ENCODE results near the gene LIFR. TPM values are rescaled to one million over a fixed set of nuclear protein-coding genes. Genes with fewer than 3 reads are reported as not detected.

The LIFR gene
- total and polyA plus RNA-seq, 2 donors (not counting 3 experiments of a cell fraction or from before 2014, with no cell fraction given): 4.1 to 36.4 TPM

DNA sequence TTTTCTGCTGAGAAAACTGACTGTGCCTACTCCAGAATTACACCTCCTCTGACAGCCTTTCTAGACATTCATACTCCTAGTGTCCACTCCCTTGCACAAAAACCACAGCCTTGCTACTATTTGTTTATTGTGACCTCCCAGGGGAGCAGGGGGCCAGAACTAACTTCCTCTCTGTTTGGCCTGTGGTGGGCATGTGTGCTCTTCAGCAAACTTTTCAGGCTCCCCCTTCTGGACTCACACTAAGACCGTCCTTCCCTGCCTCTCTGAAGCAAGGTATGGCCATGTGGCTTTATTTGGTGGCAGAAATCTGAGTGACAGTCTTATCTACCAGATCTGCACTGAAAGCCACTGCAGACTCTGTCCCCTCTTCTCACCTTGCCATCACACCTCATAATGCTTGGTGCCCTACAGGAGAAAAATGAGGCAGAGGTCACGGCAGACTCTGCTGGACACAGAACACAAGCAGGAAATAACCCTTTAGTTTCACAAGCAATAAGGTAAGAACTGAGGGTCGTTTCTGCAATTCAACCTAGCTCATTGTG lies 28.2 kb downstream of the LIFR start:
- no peaks in the 10 kb centered on the region for H3K79me2 ChIP-seq (ENCODE audit: control insufficient read depth, insufficient read depth, low read length)
- intact Hi-C loops (cut with micrococcal nuclease) (no loop called here), dilution Hi-C loops (cut with MboI; ENCODE audit: extremely low pct_ligation_motif_present, low sequenced_read_pairs) (no loop called here)
- no peak overlapping the region for H3K4me3 ChIP-seq (replicated peaks in 1 of 3; ENCODE audit: insufficient read depth in 1 of 3, low read depth in 1 of 3, low read length in 3 of 3)
- FAIRE-seq (no peak), DNase-seq (ENCODE audit: low read depth, low spot score) (no peak)
- no peaks in the 10 kb centered on the region for H3K27me3 ChIP-seq (ENCODE audit: control insufficient read depth in 2 of 2, insufficient read depth in 2 of 2, low read length in 2 of 2)
- H2AFZ ChIP-seq (ENCODE audit: low read depth, low read length): no peak overlapping the region
- H3K4me1 ChIP-seq (ENCODE audit: control insufficient read depth, extremely low read depth, insufficient read depth, low read length): no peaks in the 10 kb centered on the region
- no peak for TF ChIP-seq EZH2 (IDR thresholded peaks at IDR 0.05; ENCODE audit: borderline replicate concordance, low read depth, low read length, severe bottlenecking)
- no peak for TF ChIP-seq POLR2AphosphoS5 (IDR thresholded peaks at IDR 0.05; ENCODE audit: insufficient read depth, low read depth, low read length)
- TF ChIP-seq JUN (IDR thresholded peaks at IDR 0.05; ENCODE audit: borderline replicate concordance, insufficient read depth, insufficient read length, low read depth): no peak
- TF ChIP-seq POLR2A (IDR thresholded peaks at IDR 0.05; ENCODE audit: low read depth, low read length): no peak
- no peak for TF ChIP-seq GATA2 (IDR thresholded peaks at IDR 0.05; ENCODE audit: insufficient read depth, insufficient read length, low read depth, low read length)
- TF ChIP-seq FOS (IDR thresholded peaks at IDR 0.05; ENCODE audit: borderline replicate concordance, insufficient read depth, low read length): no peak
- no peak overlapping the region for H3K9ac ChIP-seq (replicated peaks; ENCODE audit: extremely low read depth, insufficient read depth, low read length)
- ChIA-PET CTCF (no interaction called here), POLR2A (no interaction called here)
- no peaks in the 10 kb centered on the region for H4K20me1 ChIP-seq (replicated peaks; ENCODE audit: control insufficient read depth, extremely low read depth, insufficient read depth, low read length)
- H3K27ac ChIP-seq (ENCODE audit: insufficient read depth, low read depth, low read length): no peak overlapping the region
- no peaks in the 10 kb centered on the region for H3K9me3 ChIP-seq (replicated peaks; ENCODE audit: control insufficient read depth, insufficient read depth, low read length)
- no peaks in the 10 kb centered on the region for H3K9me1 ChIP-seq (replicated peaks; ENCODE audit: control insufficient read depth, extremely low read depth, insufficient read depth, low read length)
- H3K4me2 ChIP-seq (ENCODE audit: insufficient read depth, low read length): no peak overlapping the region
- BruUV-seq (replicated peaks): no TSS peak
- peaks cover 1 to 3% of the 10 kb centered on the region in 2 experiments for H3K36me3 ChIP-seq (ENCODE audit: control insufficient read depth in 2 of 2, extremely low read depth in 1 of 2, insufficient read depth in 2 of 2, low read length in 2 of 2)

DNA sequence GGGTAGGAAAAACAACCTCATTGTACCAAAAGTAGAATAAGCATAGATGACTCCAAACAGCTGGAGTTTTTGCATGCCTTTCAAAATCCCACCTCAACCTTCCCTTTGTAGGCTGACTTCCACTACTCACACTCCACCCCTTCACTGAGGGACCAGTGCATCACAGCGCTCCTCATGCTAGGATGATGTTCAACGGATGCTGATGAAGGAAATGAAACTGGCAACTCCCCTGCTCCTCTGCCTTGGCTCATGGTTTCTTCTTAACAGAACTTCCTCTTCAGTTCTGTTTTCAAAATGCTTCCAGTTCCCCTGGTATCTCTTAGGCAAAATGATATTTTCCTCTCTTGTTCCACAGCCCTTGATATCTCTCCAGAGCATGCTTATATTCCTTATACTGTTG lies 29.0 kb downstream of the LIFR start:
- CTCF ChIA-PET: interaction anchor here (1.3 kb wide), 1 partner anchor 13 kb away, joined by 3 read pairs; no protein-coding TSS in a partner anchor

More for the DNA sequence above, 29.0 kb downstream of the LIFR start:
- no peak overlapping the region for H3K27ac ChIP-seq (ENCODE audit: insufficient read depth, low read depth, low read length)
- intact Hi-C loops (cut with micrococcal nuclease): no loop called here
- dilution Hi-C loops (cut with MboI; ENCODE audit: extremely low pct_ligation_motif_present, low sequenced_read_pairs): no loop called here
- POLR2A ChIA-PET: no interaction called here
- H4K20me1 ChIP-seq (replicated peaks; ENCODE audit: control insufficient read depth, extremely low read depth, insufficient read depth, low read length): no peaks in the 10 kb centered on the region
- FAIRE-seq (no peak), DNase-seq (ENCODE audit: low read depth, low spot score) (no peak)
- no peaks in the 10 kb centered on the region for H3K9me3 ChIP-seq (replicated peaks; ENCODE audit: control insufficient read depth, insufficient read depth, low read length)
- H3K27me3 ChIP-seq (ENCODE audit: control insufficient read depth in 2 of 2, insufficient read depth in 2 of 2, low read length in 2 of 2): no peaks in the 10 kb centered on the region
- H2AFZ ChIP-seq (ENCODE audit: low read depth, low read length): no peak overlapping the region
- BruUV-seq (replicated peaks): no TSS peak
- no peak overlapping the region for H3K4me2 ChIP-seq (ENCODE audit: insufficient read depth, low read length)
- no peaks in the 10 kb centered on the region for H3K9me1 ChIP-seq (replicated peaks; ENCODE audit: control insufficient read depth, extremely low read depth, insufficient read depth, low read length)
- H3K36me3 ChIP-seq (ENCODE audit: control insufficient read depth in 2 of 2, extremely low read depth in 1 of 2, insufficient read depth in 2 of 2, low read length in 2 of 2): peaks cover 1 to 3% of the 10 kb centered on the region in 2 experiments
- TF ChIP-seq POLR2A (IDR thresholded peaks at IDR 0.05; ENCODE audit: low read depth, low read length): no peak
- TF ChIP-seq, protein P1, sequence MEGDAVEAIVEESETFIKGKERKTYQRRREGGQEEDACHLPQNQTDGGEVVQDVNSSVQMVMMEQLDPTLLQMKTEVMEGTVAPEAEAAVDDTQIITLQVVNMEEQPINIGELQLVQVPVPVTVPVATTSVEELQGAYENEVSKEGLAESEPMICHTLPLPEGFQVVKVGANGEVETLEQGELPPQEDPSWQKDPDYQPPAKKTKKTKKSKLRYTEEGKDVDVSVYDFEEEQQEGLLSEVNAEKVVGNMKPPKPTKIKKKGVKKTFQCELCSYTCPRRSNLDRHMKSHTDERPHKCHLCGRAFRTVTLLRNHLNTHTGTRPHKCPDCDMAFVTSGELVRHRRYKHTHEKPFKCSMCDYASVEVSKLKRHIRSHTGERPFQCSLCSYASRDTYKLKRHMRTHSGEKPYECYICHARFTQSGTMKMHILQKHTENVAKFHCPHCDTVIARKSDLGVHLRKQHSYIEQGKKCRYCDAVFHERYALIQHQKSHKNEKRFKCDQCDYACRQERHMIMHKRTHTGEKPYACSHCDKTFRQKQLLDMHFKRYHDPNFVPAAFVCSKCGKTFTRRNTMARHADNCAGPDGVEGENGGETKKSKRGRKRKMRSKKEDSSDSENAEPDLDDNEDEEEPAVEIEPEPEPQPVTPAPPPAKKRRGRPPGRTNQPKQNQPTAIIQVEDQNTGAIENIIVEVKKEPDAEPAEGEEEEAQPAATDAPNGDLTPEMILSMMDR (IDR thresholded peaks at IDR 0.05; ENCODE audit: extremely low read depth in 1 of 2, insufficient read depth in 1 of 2, low read depth in 1 of 2, low read length in 2 of 2): no peak
- TF ChIP-seq POLR2AphosphoS5 (IDR thresholded peaks at IDR 0.05; ENCODE audit: insufficient read depth, low read depth, low read length): no peak
- no peak for TF ChIP-seq MYC (IDR thresholded peaks at IDR 0.05; ENCODE audit: low read depth, low read length)
- TF ChIP-seq MAX (IDR thresholded peaks at IDR 0.05; ENCODE audit: insufficient read depth, insufficient read length): no peak
- no peak for TF ChIP-seq FOS (IDR thresholded peaks at IDR 0.05; ENCODE audit: borderline replicate concordance, insufficient read depth, low read length)
- no peak for TF ChIP-seq GATA2 (IDR thresholded peaks at IDR 0.05; ENCODE audit: insufficient read depth, insufficient read length, low read depth, low read length)
- no peak for TF ChIP-seq JUN (IDR thresholded peaks at IDR 0.05; ENCODE audit: borderline replicate concordance, insufficient read depth, insufficient read length, low read depth)
- no peak for TF ChIP-seq EZH2 (IDR thresholded peaks at IDR 0.05; ENCODE audit: borderline replicate concordance, low read depth, low read length, severe bottlenecking)
- H3K4me3 ChIP-seq (replicated peaks in 1 of 3; ENCODE audit: insufficient read depth in 1 of 3, low read depth in 1 of 3, low read length in 3 of 3): no peak overlapping the region
- no peaks in the 10 kb centered on the region for H3K79me2 ChIP-seq (ENCODE audit: control insufficient read depth, insufficient read depth, low read length)
- no peak overlapping the region for H3K9ac ChIP-seq (replicated peaks; ENCODE audit: extremely low read depth, insufficient read depth, low read length)
- H3K4me1 ChIP-seq (ENCODE audit: control insufficient read depth, extremely low read depth, insufficient read depth, low read length): no peaks in the 10 kb centered on the region
